H9 (cell line): ENCODE measurements around the gene NRP1. TPM values are rescaled to one million over a fixed set of nuclear protein-coding genes. Genes with fewer than 3 reads are reported as not detected.

ENCODE experiments used
- DNase-seq: peaks from one replicate; pipeline ENCODE4 v3.0.0-alpha.2; 2017
- H2AFZ ChIP-seq: one replicate; pipeline ENCODE4 v1.6.1; 2013; ENCODE audit warnings: mild to moderate bottlenecking, low read length, control low read depth, moderate library complexity
- H2AK5ac ChIP-seq: 2 replicates; pipeline ENCODE4 v1.6.1; 2013; ENCODE audit warnings: low read length, control low read depth, mixed read lengths; ENCODE audit not compliant: insufficient read length
- H2BK120ac ChIP-seq: one replicate; pipeline ENCODE4 v1.6.1; 2013; ENCODE audit warnings: low read depth, mild to moderate bottlenecking, low read length, control low read depth, inconsistent platforms; ENCODE audit not compliant: poor library complexity, severe bottlenecking
- H2BK12ac ChIP-seq: 2 replicates; pipeline ENCODE4 v1.6.1; 2013; ENCODE audit warnings: low read length, control low read depth, mixed read lengths, low read depth; ENCODE audit not compliant: insufficient read length
- H2BK15ac ChIP-seq: 2 replicates; pipeline ENCODE4 v1.6.1; 2013; ENCODE audit warnings: low read depth, low read length, control low read depth
- H2BK20ac ChIP-seq: one replicate; pipeline ENCODE4 v1.6.1; 2013; ENCODE audit warnings: low read depth, mild to moderate bottlenecking, low read length, control low read depth, inconsistent platforms; ENCODE audit not compliant: poor library complexity, severe bottlenecking
- H2BK5ac ChIP-seq: 2 replicates; pipeline ENCODE4 v1.6.1; 2013; ENCODE audit warnings: low read length, control low read depth, mixed read lengths; ENCODE audit not compliant: insufficient read length
- H3K14ac ChIP-seq: 2 replicates; pipeline ENCODE4 v1.6.1; 2013; ENCODE audit warnings: low read length, control low read depth; ENCODE audit not compliant: insufficient read depth
- H3K18ac ChIP-seq: 2 replicates; pipeline ENCODE4 v1.6.1; 2013; ENCODE audit warnings: low read depth, mild to moderate bottlenecking, mixed read lengths, low read length, control low read depth; ENCODE audit not compliant: insufficient read length
- H3K23ac ChIP-seq: 2 replicates; pipeline ENCODE4 v1.6.1; 2013; ENCODE audit warnings: low read length, control low read depth, mixed read lengths, low read depth; ENCODE audit not compliant: insufficient read length
- H3K23me2 ChIP-seq: 2 replicates; pipeline ENCODE4 v1.6.1; 2013; ENCODE audit warnings: low read depth, mild to moderate bottlenecking, mixed read lengths, low read length, control low read depth; ENCODE audit not compliant: insufficient read length, poor library complexity, severe bottlenecking
- H3K27ac ChIP-seq: 2 replicates; pipeline ENCODE4 v1.5.1; 2013; ENCODE audit warnings: low read length, control low read depth, mixed read lengths, low read depth; ENCODE audit not compliant: insufficient read length
- H3K27me3 ChIP-seq: 2 replicates; pipeline ENCODE4 v1.6.1; 2013; ENCODE audit warnings: low read length, control low read depth, inconsistent platforms; ENCODE audit not compliant: insufficient read depth
- H3K4ac ChIP-seq: 2 replicates; pipeline ENCODE4 v1.6.1; 2013; ENCODE audit warnings: low read depth, mild to moderate bottlenecking, control low read depth, inconsistent platforms, low read length, moderate library complexity
- H3K4me1 ChIP-seq: 2 replicates; pipeline ENCODE4 v1.6.1; 2013; ENCODE audit warnings: low read length, control low read depth, inconsistent platforms; ENCODE audit not compliant: insufficient read depth
- H3K4me2 ChIP-seq: 2 replicates; pipeline ENCODE4 v1.6.1; 2013; ENCODE audit warnings: low read length, control low read depth, mixed read lengths; ENCODE audit not compliant: insufficient read length, insufficient read depth
- H3K56ac ChIP-seq: 2 replicates; pipeline ENCODE4 v1.6.1; 2013; ENCODE audit warnings: low read depth, mild to moderate bottlenecking, mixed read lengths, low read length, control low read depth; ENCODE audit not compliant: insufficient read length
- H3K79me1 ChIP-seq: 2 replicates; pipeline ENCODE4 v1.6.1; 2013; ENCODE audit warnings: low read depth, mild to moderate bottlenecking, moderate library complexity, low read length, control low read depth, inconsistent platforms; ENCODE audit not compliant: insufficient read depth, poor library complexity, severe bottlenecking
- H3K79me2 ChIP-seq: 2 replicates; pipeline ENCODE4 v1.6.1; 2013; ENCODE audit warnings: low read length, control low read depth, inconsistent platforms; ENCODE audit not compliant: insufficient read depth
- H3K9ac ChIP-seq: 2 replicates; pipeline ENCODE4 v1.6.1; 2013; ENCODE audit warnings: low read length, control low read depth, mixed read lengths; ENCODE audit not compliant: insufficient read length; ENCODE audit errors: extremely low read depth
- H3K9me3 ChIP-seq: one replicate; pipeline ENCODE4 v1.6.1; 2013; ENCODE audit warnings: low read depth, low read length, inconsistent platforms; ENCODE audit not compliant: control insufficient read depth
- H3T11ph ChIP-seq: one replicate; pipeline ENCODE4 v1.6.1; 2013; ENCODE audit warnings: mild to moderate bottlenecking, low read length, control low read depth, inconsistent platforms
- H4K20me1 ChIP-seq: one replicate; pipeline ENCODE4 v1.6.1; 2013; ENCODE audit not compliant: control insufficient read depth, insufficient read length, insufficient read depth
- H4K5ac ChIP-seq: 2 replicates; pipeline ENCODE4 v1.6.1; 2013; ENCODE audit warnings: low read depth, mild to moderate bottlenecking, mixed read lengths, low read length, control low read depth; ENCODE audit not compliant: insufficient read length
- H4K8ac ChIP-seq: replicated peaks from 2 replicates; pipeline ENCODE4 v1.6.1; 2013; ENCODE audit warnings: low read length, control low read depth, mixed read lengths, low read depth; ENCODE audit not compliant: insufficient read length
- H4K91ac ChIP-seq: 2 replicates; pipeline ENCODE4 v1.6.1; 2013; ENCODE audit warnings: low read depth, mild to moderate bottlenecking, moderate library complexity, mixed read lengths, low read length, control low read depth; ENCODE audit not compliant: insufficient read length
- H3K27ac Mint-ChIP-seq, 3 experiments: 2 replicates in 2 of 3; 3 replicates in 1 of 3; pipeline ENCODE4 v1.8.0; 2020 to 2021; ENCODE audit warnings: mixed read lengths in 3 of 3, mild to moderate bottlenecking in 1 of 3, moderate library complexity in 1 of 3
- H3K27me3 Mint-ChIP-seq: 2 replicates; pipeline ENCODE4 v1.8.0; 2021; ENCODE audit warnings: low read depth, mild to moderate bottlenecking, moderate library complexity, mixed read lengths
- H3K36me3 Mint-ChIP-seq, 3 experiments: 2 replicates in 2 of 3; 3 replicates in 1 of 3; pipeline ENCODE4 v1.8.0; 2020 to 2021; ENCODE audit warnings: low read depth in 3 of 3, mixed read lengths in 3 of 3; ENCODE audit not compliant: insufficient read depth in 1 of 3
- H3K4me1 Mint-ChIP-seq, 2 experiments: 2 replicates each; pipeline ENCODE4 v1.8.0; 2020; ENCODE audit warnings: mixed read lengths in 2 of 2
- H3K4me3 Mint-ChIP-seq, 2 experiments: 2 replicates in 1 of 2; 3 replicates in 1 of 2; pipeline ENCODE4 v1.8.0; 2020 to 2021; ENCODE audit warnings: mild to moderate bottlenecking in 2 of 2, mixed read lengths in 2 of 2, moderate library complexity in 1 of 2
- H3K9me3 Mint-ChIP-seq, 2 experiments: 2 replicates in 1 of 2; 3 replicates in 1 of 2; pipeline ENCODE4 v1.8.0; 2020; ENCODE audit warnings: mild to moderate bottlenecking in 2 of 2, mixed read lengths in 2 of 2, moderate library complexity in 1 of 2
- CTCF ChIP-seq: fragments of 200-600 bp; sonication (generic); conservative IDR thresholded peaks from 3 replicates; pipeline ENCODE4 v1.8.0; 2021; ENCODE audit warnings: antibody characterized with exemption, mild to moderate bottlenecking
- WGBS: extraction: QIAGEN DNeasy Blood & Tissue Kit; methylation state at CpG from one replicate; pipeline ENCODE4 v1.1.7; 2013; ENCODE audit warnings: missing lambda C conversion rate, low lambda C conversion rate, mixed read lengths; ENCODE audit not compliant: insufficient read length; ENCODE audit errors: extremely low coverage; 5-methylcytosine and 5-hydroxymethylcytosine counted together
- total RNA-seq: library from RNA; stranded (reverse); gene quantifications from 2 replicates; pipeline ENCODE4 v1.2.1, GENCODE V29; 2021

Gene NRP1
- total RNA-seq, 1 experiment from 2014 or later, result 4.6 TPM

GRCh38 chr10:33215635-33216034 lies 118.8 kb downstream of the NRP1 start:
- no peak overlapping the region for H3K27ac ChIP-seq
- H3K56ac ChIP-seq, result no peak overlapping the region
- no peak overlapping the region for H2BK5ac ChIP-seq
- no peak overlapping the region for H2BK12ac ChIP-seq
- H4K5ac ChIP-seq, result no peak overlapping the region
- Mint-ChIP-seq H3K27ac (no peak overlapping the region), H3K4me3 (no peak overlapping the region), H3K36me3 (no peaks in the 10 kb centered on the region), H3K9me3 (no peaks in the 10 kb centered on the region), H3K27me3 (no peaks in the 10 kb centered on the region), H3K4me1 (peaks cover 0 to 4% of the 10 kb centered on the region in 2 experiments; a peak in 1 of 4 replicates)
- no peak overlapping the region for H3K4ac ChIP-seq
- no peak overlapping the region for H3K9ac ChIP-seq
- no peak overlapping the region for H2AK5ac ChIP-seq
- no peaks in the 10 kb centered on the region for H3K79me1 ChIP-seq
- H3K23ac ChIP-seq, result no peak overlapping the region
- H3K18ac ChIP-seq, result no peak overlapping the region
- no peak overlapping the region for H2BK15ac ChIP-seq
- no peaks in the 10 kb centered on the region for H3K23me2 ChIP-seq
- H4K91ac ChIP-seq, result no peak overlapping the region
- DNase-seq, result no peak
- no peak overlapping the region for H2BK120ac ChIP-seq
- H3K4me1 ChIP-seq, result no peaks in the 10 kb centered on the region
- TF ChIP-seq CTCF, result no peak
- H2BK20ac ChIP-seq, result no peak overlapping the region
- no CpG with 5 or more reads among the region's 3 CpGs for WGBS
- no peak overlapping the region for H3T11ph ChIP-seq
- H4K20me1 ChIP-seq, result no peaks in the 10 kb centered on the region
- H3K14ac ChIP-seq, result no peak overlapping the region
- no peaks in the 10 kb centered on the region for H3K9me3 ChIP-seq
- H4K8ac ChIP-seq, result no peak overlapping the region
- H2AFZ ChIP-seq, result no peak overlapping the region
- H3K79me2 ChIP-seq, result no peaks in the 10 kb centered on the region
- no peak overlapping the region for H3K4me2 ChIP-seq
- H3K27me3 ChIP-seq, result no peaks in the 10 kb centered on the region
